Activated CD4-positive, alpha-beta T cell treated with anti-CD3 and anti-CD28 coated beads, Interleukin-2, amount 50 U/mL, for 1 hour (primary cell): Measurements from ENCODE around the gene GPR107.

Source experiments
- DNase-seq: peaks from one replicate; pipeline ENCODE4 v3.0.0-alpha.2; 2020

The GPR107 gene

GRCh38 chr9:130028493-130029222 is 25.0 kb upstream of the GPR107 start:
- no peak for DNase-seq

- DNase-seq = no peak
Observed at GRCh38 chr9:130029223-130029973, 24.3 kb upstream of the GPR107 start.

- DNase-seq = no peak
Observed at GRCh38 chr9:130030651-130031127, 23.0 kb upstream of the GPR107 start.

GRCh38 chr9:130034570-130034969 is 19.1 kb upstream of the GPR107 start:
- DNase-seq = no peak

GRCh38 chr9:130036099-130036498 is 17.6 kb upstream of the GPR107 start:
- no peak for DNase-seq

GRCh38 chr9:130039528-130040147 is 14.1 kb upstream of the GPR107 start:
- DNase-seq = no peak

GRCh38 chr9:130040984-130041647 is 12.6 kb upstream of the GPR107 start:
- no peak for DNase-seq

GRCh38 chr9:130041648-130042405 is 11.9 kb upstream of the GPR107 start:
- no peak for DNase-seq

GRCh38 chr9:130042406-130042884 is 11.3 kb upstream of the GPR107 start:
- peak; percentile 32 for DNase-seq

- DNase-seq = peak; percentile 81
Observed at GRCh38 chr9:130042885-130043653, 10.6 kb upstream of the GPR107 start, which contains the start of gene FNBP1. FNBP1 (minus strand) TSS chr9:130043189; CDS start chr9:130042975, 214 bp downstream.

GRCh38 chr9:130043654-130044623 is 9.8 kb upstream of the GPR107 start:
- DNase-seq = no peak

- DNase-seq = no peak
Observed at GRCh38 chr9:130045725-130046450, 7.8 kb upstream of the GPR107 start.

- DNase-seq = no peak
Observed at GRCh38 chr9:130049431-130050210, 4.1 kb upstream of the GPR107 start.

GRCh38 chr9:130050462-130050861 is 3.2 kb upstream of the GPR107 start:
- no peak for DNase-seq

- no peak for DNase-seq
Observed at GRCh38 chr9:130051855-130052254, 1.9 kb upstream of the GPR107 start.

GRCh38 chr9:130053109-130053503 is 600 bp upstream of the GPR107 start:
- DNase-seq = no peak

- no peak for DNase-seq
Observed at GRCh38 chr9:130054325-130054786, 650 bp downstream of the GPR107 start.

- DNase-seq = no peak
Observed at GRCh38 chr9:130054820-130055219, 1.1 kb downstream of the GPR107 start.
